ENCODE results near the gene DCTN5. TPM values are rescaled to one million over a fixed set of nuclear protein-coding genes. Genes with fewer than 3 reads are reported as not detected.

DCTN5 gene
- total and polyA plus RNA-seq, 12 donors, result 7.9 to 67.8 (median 36.1) TPM

GRCh38 chr16:23595951-23596720 lies 45.1 kb upstream of the DCTN5 start, which contains the start of gene NDUFAB1:
TSS of gene NDUFAB1 (minus strand) at chr16:23596316. CDS start at chr16:23596290, 26 bp downstream.
- 1 to 4% (median 2%) methylated on average over 23 to 67 of the region's 67 CpGs for WGBS, 4 donors
- Histone ChIP-seq H3K27ac (peak within 1 kb of the TSS; percentile 67 to 88 (median 74)), H3K36me3 (replicated peaks in 1 of 2) (peaks cover 0 to 17% of the 10 kb centered on the region in 2 donors), H3K9me3 (replicated peaks in 1 of 3) (no peaks in the 10 kb centered on the region), H3K4me3 (peak within 1 kb of the TSS; percentile 81 to 98 (median 94)), H3K4me1 (replicated peaks in 1 of 2) (peaks cover 12 to 17% of the 10 kb centered on the region in 2 donors), H3K27me3 (no peaks in the 10 kb centered on the region)
- DNase-seq, result peak; percentile 88 to 94 (median 92)
- TF ChIP-seq CTCF (IDR thresholded peaks at IDR 0.05) (peak; percentile 87 to 100 (median 95)), POLR2A (IDR thresholded peaks at IDR 0.05) (peak in 1 of 2 donors; percentile 54)
- intact Hi-C loops (cut with DNase I), result no loop called here

GRCh38 chr16:23597003-23597756 lies 44.1 kb upstream of the DCTN5 start:
- intact Hi-C loops (cut with DNase I), result no loop called here
- no peak overlapping the region for H3K4me3 ChIP-seq
- peaks cover 12 to 17% of the 10 kb centered on the region in 2 donors for H3K4me1 ChIP-seq (replicated peaks in 1 of 2)
- TF ChIP-seq CTCF (IDR thresholded peaks at IDR 0.05) (peak in 3 of 6 experiments; percentile 24 to 32 (median 25)), POLR2A (IDR thresholded peaks at IDR 0.05) (no peak)
- WGBS, 4 donors, result 56 to 68% (median 61%) methylated on average over 11 of the region's 11 CpGs
- H3K36me3 ChIP-seq (replicated peaks in 1 of 2), result peaks cover 0 to 10% of the 10 kb centered on the region in 2 donors
- DNase-seq, result peak; percentile 25 to 74 (median 63)
- H3K27me3 ChIP-seq, result no peaks in the 10 kb centered on the region
- peak overlapping the region; percentile 67 to 78 (median 74) for H3K27ac ChIP-seq
- H3K9me3 ChIP-seq (replicated peaks in 1 of 3), result no peaks in the 10 kb centered on the region

GRCh38 chr16:23607726-23608125 lies 33.5 kb upstream of the DCTN5 start:
- Histone ChIP-seq H3K9me3 (replicated peaks in 1 of 3) (no peaks in the 10 kb centered on the region), H3K27ac (no peak overlapping the region), H3K4me3 (no peak overlapping the region), H3K36me3 (replicated peaks in 1 of 2) (peaks cover 0 to 15% of the 10 kb centered on the region in 2 donors), H3K4me1 (replicated peaks in 1 of 2) (no peaks in the 10 kb centered on the region), H3K27me3 (no peaks in the 10 kb centered on the region)
- DNase-seq, result no peak
- WGBS, 4 donors, result 83 to 92% (median 87%) methylated on average over 6 of the region's 6 CpGs
- no peak for TF ChIP-seq POLR2A (IDR thresholded peaks at IDR 0.05)
- no peak for TF ChIP-seq CTCF (IDR thresholded peaks at IDR 0.05)
- intact Hi-C loops (cut with DNase I), result no loop called here

- H3K36me3 ChIP-seq (replicated peaks in 1 of 2), result peaks cover 0 to 10% of the 10 kb centered on the region in 2 donors
- DNase-seq, result no peak
- intact Hi-C loops (cut with DNase I), result no loop called here
- no peak for TF ChIP-seq POLR2A (IDR thresholded peaks at IDR 0.05)
- no peak for TF ChIP-seq CTCF (IDR thresholded peaks at IDR 0.05)
- H3K9me3 ChIP-seq (replicated peaks in 1 of 3), result no peaks in the 10 kb centered on the region
- no peaks in the 10 kb centered on the region for H3K4me1 ChIP-seq (replicated peaks in 1 of 2)
- H3K27me3 ChIP-seq, result no peaks in the 10 kb centered on the region
- no peak overlapping the region for H3K27ac ChIP-seq
- no peak overlapping the region for H3K4me3 ChIP-seq
- WGBS, 4 donors, result 70 to 84% (median 80%) methylated on average over 4 of the region's 4 CpGs
These were observed 33.1 kb upstream of the DCTN5 start for GRCh38 chr16:23608194-23608593.

Measured in adrenal gland (tissue), 12 donors.